Measurements from ENCODE around the gene CAPRIN1.

GRCh38 chr11:34105957-34106504, 54.5 kb downstream of the CAPRIN1 start:
- TF ChIP-seq, protein P1, sequence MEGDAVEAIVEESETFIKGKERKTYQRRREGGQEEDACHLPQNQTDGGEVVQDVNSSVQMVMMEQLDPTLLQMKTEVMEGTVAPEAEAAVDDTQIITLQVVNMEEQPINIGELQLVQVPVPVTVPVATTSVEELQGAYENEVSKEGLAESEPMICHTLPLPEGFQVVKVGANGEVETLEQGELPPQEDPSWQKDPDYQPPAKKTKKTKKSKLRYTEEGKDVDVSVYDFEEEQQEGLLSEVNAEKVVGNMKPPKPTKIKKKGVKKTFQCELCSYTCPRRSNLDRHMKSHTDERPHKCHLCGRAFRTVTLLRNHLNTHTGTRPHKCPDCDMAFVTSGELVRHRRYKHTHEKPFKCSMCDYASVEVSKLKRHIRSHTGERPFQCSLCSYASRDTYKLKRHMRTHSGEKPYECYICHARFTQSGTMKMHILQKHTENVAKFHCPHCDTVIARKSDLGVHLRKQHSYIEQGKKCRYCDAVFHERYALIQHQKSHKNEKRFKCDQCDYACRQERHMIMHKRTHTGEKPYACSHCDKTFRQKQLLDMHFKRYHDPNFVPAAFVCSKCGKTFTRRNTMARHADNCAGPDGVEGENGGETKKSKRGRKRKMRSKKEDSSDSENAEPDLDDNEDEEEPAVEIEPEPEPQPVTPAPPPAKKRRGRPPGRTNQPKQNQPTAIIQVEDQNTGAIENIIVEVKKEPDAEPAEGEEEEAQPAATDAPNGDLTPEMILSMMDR (IDR thresholded peaks at IDR 0.05; ENCODE audit: control extremely low read depth in 1 of 3, insufficient read depth in 1 of 3, low read depth in 1 of 3, low read length in 3 of 3), result no peak
- TF ChIP-seq NRF1 (IDR thresholded peaks at IDR 0.05; ENCODE audit: low read depth, low read length) (no peak), POLR2A (IDR thresholded peaks at IDR 0.05; ENCODE audit: control extremely low read depth in 1 of 2, low read depth in 2 of 2, low read length in 2 of 2) (no peak), MAX (IDR thresholded peaks at IDR 0.05) (no peak), GABPA (IDR thresholded peaks at IDR 0.05; ENCODE audit: borderline replicate concordance, insufficient read depth, low read length) (no peak), RBBP5 (IDR thresholded peaks at IDR 0.05; ENCODE audit: borderline replicate concordance, low read depth, low read length) (no peak; the same call in 1 of the 2 replicates), EP300 (IDR thresholded peaks at IDR 0.05; ENCODE audit: borderline replicate concordance in 1 of 2, low read depth in 2 of 2, low read length in 2 of 2) (no peak), SIN3A (conservative IDR thresholded peaks at IDR 0.05 in 1 of 2, IDR thresholded peaks at IDR 0.05 in 1 of 2; ENCODE audit: low read depth in 1 of 2, low read length in 2 of 2) (no peak), EZH2 (IDR thresholded peaks at IDR 0.05; ENCODE audit: low read depth, low read length, severe bottlenecking) (no peak)
